GM12878 (cell line): ENCODE data around the gene PTBP1. TPM values are rescaled to one million over a fixed set of nuclear protein-coding genes. Genes with fewer than 3 reads are reported as not detected.

Experiments used
- ATAC-seq: fragments of 200-7000 bp; cut with Tn5 transposase; 3 replicates; pipeline ENCODE4 v1.9.1; 2020; ENCODE audit warnings: mild to moderate bottlenecking, moderate library complexity
- BruUV-seq: library from RNA; stranded (reverse); fragments of 400-500 nt; replicated peaks from 2 replicates; lab custom pipeline; 2021; lab: Mats Ljungman, UMichigan
- CTCF ChIA-PET: fragments of 300-600 bp; sonication (Branson Sonifier 250); formaldehyde crosslinking; extraction: SDS; loops from one replicate; lab custom pipeline; 2021; ENCODE audit warnings: inconsistent platforms; lab: Yijun Ruan, JAX
- POLR2A ChIA-PET: fragments of 350-600 bp; formaldehyde crosslinking; extraction: SDS; loops from one replicate; lab custom pipeline; 2021; ENCODE audit warnings: inconsistent platforms; lab: Charles Lee
- RAD21 ChIA-PET: fragments of 300-600 bp; sonication (Branson Sonifier 250); formaldehyde crosslinking; loops from one replicate; lab custom pipeline; 2023; ENCODE audit warnings: antibody characterized with exemption; ENCODE audit not compliant: unreplicated experiment; lab: Charles Lee
- SMC1A ChIA-PET: fragments of 300-600 bp; sonication (Branson Sonifier 250); formaldehyde crosslinking; loops from one replicate; lab custom pipeline; 2023; ENCODE audit not compliant: unreplicated experiment, uncharacterized antibody; lab: Charles Lee
- DNase-seq: peaks from one replicate; pipeline ENCODE4 v3.0.0-alpha.2; 2011; ENCODE audit warnings: low read depth, low spot score
- FAIRE-seq: peaks from 3 replicates; lab custom pipeline; 2011; peaks lifted over from hg19 to GRCh38; lab: Jason Lieb, UNC
- H2AFZ ChIP-seq: 2 replicates; pipeline ENCODE4 v1.6.0; 2011; ENCODE audit warnings: low read depth, low read length, control low read depth; ENCODE audit not compliant: control insufficient read depth
- H3K27ac ChIP-seq: 2 replicates; pipeline ENCODE4 v1.5.1; 2011; ENCODE audit warnings: control low read depth; ENCODE audit not compliant: control insufficient read depth, insufficient read depth
- H3K27me3 ChIP-seq, 2 experiments: replicated peaks in 1 of 2; 2 replicates each; pipeline versions ENCODE4 v1.6.0 to v1.6.1; 2011; ENCODE audit warnings: low read length in 1 of 2; ENCODE audit not compliant: control insufficient read depth in 2 of 2, insufficient read depth in 2 of 2
- H3K36me3 ChIP-seq, 2 experiments: 2 replicates each; pipeline ENCODE4 v1.5.1; 2011; ENCODE audit warnings: low read length in 1 of 2; ENCODE audit not compliant: control insufficient read depth in 2 of 2, insufficient read depth in 2 of 2
- H3K4me1 ChIP-seq: 2 replicates; pipeline ENCODE4 v1.6.1; 2011; ENCODE audit warnings: mild to moderate bottlenecking, low read length, moderate library complexity, mixed read lengths; ENCODE audit not compliant: control insufficient read depth, insufficient read depth
- H3K4me2 ChIP-seq: 2 replicates; pipeline ENCODE4 v1.6.0; 2011; ENCODE audit warnings: control low read depth; ENCODE audit not compliant: control insufficient read depth, insufficient read depth
- H3K4me3 ChIP-seq: fragments of 200-600 bp; sonication (generic); 2 replicates; pipeline ENCODE4 v1.5.1; 2016
- H3K79me2 ChIP-seq: 2 replicates; pipeline ENCODE4 v1.6.0; 2011; ENCODE audit warnings: low read length; ENCODE audit not compliant: control insufficient read depth, insufficient read depth
- H3K9ac ChIP-seq: 2 replicates; pipeline ENCODE4 v1.8.0; 2011; ENCODE audit warnings: low read length, control low read depth, mixed read lengths; ENCODE audit not compliant: control insufficient read depth, insufficient read depth
- H3K9me3 ChIP-seq: replicated peaks from 3 replicates; pipeline ENCODE4 v1.5.1; 2011; ENCODE audit warnings: mild to moderate bottlenecking, low read length; ENCODE audit not compliant: control insufficient read depth, insufficient read depth
- H4K20me1 ChIP-seq: 2 replicates; pipeline ENCODE4 v1.6.0; 2011; ENCODE audit not compliant: control insufficient read depth, insufficient read depth
- FOS ChIP-seq: IDR thresholded peaks from 3 replicates; pipeline ENCODE4 v1.6.1; 2011; ENCODE audit warnings: borderline replicate concordance; ENCODE audit not compliant: insufficient read length; ENCODE audit errors: extremely low read depth
- GABPA ChIP-seq: IDR thresholded peaks from 2 replicates; pipeline ENCODE4 v1.6.1; 2014; ENCODE audit warnings: antibody characterized with exemption, low read depth, mild to moderate bottlenecking, inconsistent platforms
- KDM1A ChIP-seq: fragments of 200-600 bp; sonication (generic); IDR thresholded peaks from 2 replicates; pipeline ENCODE4 v1.6.1; 2016; ENCODE audit warnings: borderline replicate concordance
- MXI1 ChIP-seq: fragments of 150-350 bp; IDR thresholded peaks from 2 replicates; pipeline ENCODE4 v1.6.1; 2011; ENCODE audit warnings: low read depth, mild to moderate bottlenecking, inconsistent platforms, low read length, improper control_type of control experiment
- MYB ChIP-seq: fragments of 150-350 bp; IDR thresholded peaks from 2 replicates; pipeline ENCODE4 v1.6.1; 2014; ENCODE audit warnings: mild to moderate bottlenecking, low read depth, low read length, borderline replicate concordance
- NR2C1 ChIP-seq: fragments of 450-650 bp; IDR thresholded peaks from 2 replicates; pipeline ENCODE4 v1.6.1; 2017; ENCODE audit warnings: antibody characterized with exemption, mild to moderate bottlenecking, moderate library complexity
- PBX3 ChIP-seq: IDR thresholded peaks from 2 replicates; pipeline ENCODE4 v1.6.1; 2011; ENCODE audit warnings: mild to moderate bottlenecking, low read depth, low read length, moderate library complexity; ENCODE audit not compliant: insufficient replicate concordance
- POLR2A ChIP-seq: IDR thresholded peaks from 2 replicates; pipeline ENCODE4 v1.6.1; 2011; ENCODE audit warnings: low read depth, mild to moderate bottlenecking, low read length
- SIX5 ChIP-seq: IDR thresholded peaks from 2 replicates; pipeline ENCODE4 v1.6.1; 2011; ENCODE audit warnings: mild to moderate bottlenecking, low read depth, low read length, moderate library complexity; ENCODE audit not compliant: severe bottlenecking
- TAF1 ChIP-seq: IDR thresholded peaks from 2 replicates; pipeline ENCODE4 v1.6.1; 2011; ENCODE audit warnings: mild to moderate bottlenecking, low read depth, low read length, borderline replicate concordance
- USF2 ChIP-seq: IDR thresholded peaks from 2 replicates; pipeline ENCODE4 v1.6.1; 2011; ENCODE audit warnings: low read depth, low read length, improper control_type of control experiment, borderline replicate concordance
- ZNF24 ChIP-seq: fragments of 450-650 bp; IDR thresholded peaks from 2 replicates; pipeline ENCODE4 v1.6.1; 2017; ENCODE audit warnings: antibody characterized with exemption, mild to moderate bottlenecking
- ZNF687 ChIP-seq: fragments of 450-650 bp; IDR thresholded peaks from 2 replicates; pipeline ENCODE4 v1.6.1; 2017; ENCODE audit warnings: mild to moderate bottlenecking, moderate library complexity
- WGBS: methylation state at CpG from one replicate; pipeline ENCODE4 v1.1.6; 2016; ENCODE audit warnings: low lambda C conversion rate; ENCODE audit not compliant: insufficient replicate concordance, insufficient coverage; ENCODE audit errors: missing lambda C conversion rate; 5-methylcytosine and 5-hydroxymethylcytosine counted together
- in situ Hi-C: fragments of 300-500 bp; cut with MboI; formaldehyde crosslinking; loops from 9 replicates; pipeline ENCODE4 v1.14.3; 2018; ENCODE audit warnings: mixed read lengths
- intact Hi-C: fragments of 100-400 bp; cut with micrococcal nuclease; formaldehyde crosslinking; loops from one replicate; pipeline ENCODE4 v1.14.2; 2022; ENCODE audit not compliant: unreplicated experiment
- polyA plus RNA-seq, 11 experiments: library from polyadenylated mRNA; depleted of rRNA in 4 of 11; unstranded in 6 of 11; stranded (reverse) in 5 of 11; fragments of >200 nt; fragmentation: Nextera tagmentation in 4 of 11; fragmentation: Illumina TruSeq in 1 of 11; extraction: Ambion mirVana in 4 of 11; extraction: Trizol in 1 of 11; gene quantifications; 1 replicate in 1 of 11; 2 replicates in 10 of 11; pipeline versions ENCODE4 v1.2.1 to v1.2.3, GENCODE V29; 2011 to 2016; ENCODE audit warnings: inconsistent platforms in 2 of 11, missing spikeins in 2 of 11, low read depth in 1 of 11
- total RNA-seq, 4 experiments: library from RNA; depleted of rRNA in 3 of 4; stranded (reverse); fragments of >200 nt in 3 of 4; fragmentation: Illumina TruSeq in 1 of 4; extraction: Trizol in 1 of 4; gene quantifications; 2 replicates each; pipeline versions ENCODE4 v1.2.1 to v1.2.3, GENCODE V29; 2013 to 2021

The PTBP1 gene
- total and polyA plus RNA-seq, 10 of the 15 experiments (the other 5 are each of a cell fraction or from before 2014, with no cell fraction given): 13.1 to 532 (median 217) TPM

GRCh38 chr19:821231-821824 lies 24.1 kb downstream of the PTBP1 start:
- ChIA-PET RAD21 (no interaction called here), CTCF (no interaction called here), SMC1A (no interaction called here), POLR2A (no interaction called here)
- no peaks in the 10 kb centered on the region for H3K4me1 ChIP-seq
- no peak overlapping the region for H3K9ac ChIP-seq
- H3K27ac ChIP-seq: no peak overlapping the region
- no peaks in the 10 kb centered on the region for H4K20me1 ChIP-seq
- H3K79me2 ChIP-seq: no peaks in the 10 kb centered on the region
- no peak overlapping the region for H2AFZ ChIP-seq
- H3K4me2 ChIP-seq: no peak overlapping the region
- 23% methylated on average over 26 of the region's 64 CpGs for WGBS
- H3K27me3 ChIP-seq: no peaks in the 10 kb centered on the region
- in situ Hi-C loops (no loop called here), intact Hi-C loops (no loop called here)
- ATAC-seq: no peak
- TF ChIP-seq PBX3 (no peak), MXI1 (no peak), GABPA (no peak), ZNF24 (no peak), TAF1 (no peak), FOS (no peak), KDM1A (no peak), NR2C1 (no peak), SIX5 (no peak), ZNF687 (no peak), MYB (no peak), POLR2A (no peak), USF2 (no peak)
- no peaks in the 10 kb centered on the region for H3K36me3 ChIP-seq
- H3K4me3 ChIP-seq: no peak overlapping the region
- no peak for FAIRE-seq
- H3K9me3 ChIP-seq: no peaks in the 10 kb centered on the region
- no peak for DNase-seq
- BruUV-seq: no TSS peak
